Ovary (tissue), 9 donors: Measurements from ENCODE around the gene NHS. TPM values are rescaled to one million over a fixed set of nuclear protein-coding genes. Genes with fewer than 3 reads are reported as not detected.

ENCODE experiments used
- DNase-seq, 5 donors: peaks; one replicate each; pipeline ENCODE4 v3.0.0-alpha.2; 2019 to 2020
- H3K27ac ChIP-seq, 2 donors: fragments of 200-600 bp; one replicate each; pipeline versions ENCODE4 v1.5.1 to v1.8.0; 2019 to 2022
- H3K27me3 ChIP-seq: fragments of 200-600 bp; one replicate; pipeline ENCODE4 v1.8.0; 2022
- H3K36me3 ChIP-seq: fragments of 200-600 bp; sonication (generic); one replicate; pipeline ENCODE4 v1.5.1; 2019
- H3K4me1 ChIP-seq: one replicate; pipeline ENCODE4 v1.8.1; 2013; ENCODE audit warnings: mild to moderate bottlenecking, moderate library complexity; ENCODE audit not compliant: insufficient read depth
- H3K4me3 ChIP-seq: fragments of 200-600 bp; sonication (generic); one replicate; pipeline ENCODE4 v1.5.1; 2017
- H3K9me3 ChIP-seq, 2 donors: fragments of 200-600 bp in 1 of 2; sonication (generic) in 1 of 2; one replicate each; pipeline versions ENCODE4 v1.5.1 to v1.8.1; 2013 to 2019; ENCODE audit warnings: mild to moderate bottlenecking in 1 of 2, moderate library complexity in 1 of 2
- CTCF ChIP-seq, 3 donors: fragments of 450-650 bp in 2 of 3; fragments of 200-600 bp in 1 of 3; IDR thresholded peaks; one replicate each; pipeline versions ENCODE4 v1.5.1 to v1.8.0; 2016 to 2022; ENCODE audit warnings: antibody characterized with exemption in 3 of 3, mild to moderate bottlenecking in 1 of 3
- EP300 ChIP-seq: sonication (generic); formaldehyde crosslinking; IDR thresholded peaks from one replicate; pipeline ENCODE4 v1.6.1; 2017; ENCODE audit warnings: antibody characterized with exemption
- POLR2A ChIP-seq: fragments of 450-650 bp; IDR thresholded peaks from one replicate; pipeline ENCODE4 v1.6.1; 2017; ENCODE audit warnings: antibody characterized with exemption, mild to moderate bottlenecking, moderate library complexity
- WGBS, 3 donors: extraction: QIAGEN DNeasy Blood & Tissue Kit in 1 of 3; methylation state at CpG; one replicate each; pipeline versions ENCODE4 v1.1.5 to v1.1.7; 2013 to 2017; 5-methylcytosine and 5-hydroxymethylcytosine counted together
- intact Hi-C, 4 donors: fragments of 100-400 bp; cut with DNase I; formaldehyde crosslinking; loops; one replicate each; pipeline versions ENCODE4 v1.11.0 to v1.15.1; 2022 to 2023
- polyA plus RNA-seq, 2 donors: library from polyadenylated mRNA; stranded (reverse); fragments of 200-250 nt in 1 of 2; fragments of 350-450 nt in 1 of 2; fragmentation: Illumina TruSeq in 1 of 2; extraction: RNeasy Lipid Tissue Mini Kit (QIAGEN cat#74804) in 1 of 2; gene quantifications; one replicate each; pipeline ENCODE4 v1.2.3, GENCODE V29; 2013 to 2014
- total RNA-seq, 7 donors: library from RNA; depleted of rRNA in 2 of 7; stranded (reverse); fragments of >200 nt in 2 of 7; fragmentation: NEBNext Ultra II Directional in 3 of 7; extraction: Animal tissue kit (Norgen Biotek cat#: 25700) in 3 of 7; gene quantifications; one replicate each; pipeline versions ENCODE4 v1.1.0 to v1.2.4, GENCODE V29; 2016 to 2023
- donor health status: DM: no; HTN: no; CAD: no; lungs with moderate emphysema.
- donor health status: DM: no; HTN: no; CAD: no.
- donor health status: Bipolar disorder and iron deficiency.
- donor health status: DM: yes; HTN: yes; CAD: no.
- donor health status: DM: no; HTN: no; CAD: no.
- donor health status: DM: yes; HTN: yes; CAD: no.

The NHS gene
- total and polyA plus RNA-seq, 9 donors, result 2.3 to 9.5 (median 6.7) TPM

DNA sequence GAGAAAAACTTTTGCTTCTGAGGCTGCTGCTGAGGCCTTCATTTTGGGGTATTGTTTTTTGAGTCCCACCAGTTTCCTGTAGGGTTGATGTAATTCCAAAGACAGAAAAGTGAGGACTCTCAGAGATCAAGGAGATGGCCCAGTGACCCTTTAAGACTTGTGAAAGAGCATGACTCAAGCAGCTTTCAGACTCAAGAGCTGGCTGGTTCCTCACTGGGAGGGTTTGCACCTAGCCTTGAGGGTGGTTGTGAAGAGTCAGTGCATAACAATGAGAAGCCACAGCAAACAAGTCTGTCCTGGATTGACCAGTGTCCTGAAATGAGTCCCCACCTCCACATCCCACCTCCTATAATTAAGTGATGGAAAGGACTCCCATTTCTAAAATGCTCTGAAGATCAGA is 89.2 kb downstream of the NHS start:
- H3K36me3 ChIP-seq, result no peaks in the 10 kb centered on the region
- H3K4me3 ChIP-seq, result no peak overlapping the region
- H3K9me3 ChIP-seq, result no peaks in the 10 kb centered on the region
- no peaks in the 10 kb centered on the region for H3K27me3 ChIP-seq
- TF ChIP-seq POLR2A (no peak), EP300 (no peak), CTCF (IDR thresholded peaks at IDR 0.05) (no peak)
- intact Hi-C loops, result no loop called here
- DNase-seq, result no peak
- H3K27ac ChIP-seq, result no peak overlapping the region
- peaks cover under 1% of the 10 kb centered on the region for H3K4me1 ChIP-seq

GRCh38 chrX:17465201-17465600 is 90.2 kb downstream of the NHS start:
- WGBS, 3 donors, result 73 to 90% (median 81%) methylated on average over 2 of the region's 2 CpGs
- H3K27ac ChIP-seq, result no peak overlapping the region
- TF ChIP-seq POLR2A (no peak), EP300 (no peak), CTCF (IDR thresholded peaks at IDR 0.05) (no peak)

DNA sequence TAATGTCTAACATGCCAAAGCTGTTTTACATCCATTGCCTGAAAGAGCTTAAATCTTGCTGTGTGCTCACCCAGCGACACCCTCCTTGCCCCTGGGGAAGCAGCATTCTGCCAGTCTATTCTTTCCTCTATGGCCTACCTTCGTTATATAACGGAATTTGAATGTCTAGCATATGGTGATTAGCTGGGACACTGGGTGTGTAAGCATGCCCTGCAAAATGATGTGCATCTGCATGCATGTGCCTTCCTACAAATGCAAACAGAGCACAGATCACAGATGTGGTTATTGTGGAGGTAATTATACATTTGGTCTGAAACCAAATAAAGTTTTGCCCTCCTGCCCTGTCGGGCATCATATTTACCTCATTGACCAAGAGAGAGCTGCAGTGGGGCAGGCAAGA is 90.8 kb downstream of the NHS start:
- Histone ChIP-seq H3K36me3 (no peaks in the 10 kb centered on the region), H3K27ac (no peak overlapping the region), H3K4me1 (no peaks in the 10 kb centered on the region), H3K9me3 (no peaks in the 10 kb centered on the region), H3K4me3 (no peak overlapping the region), H3K27me3 (no peaks in the 10 kb centered on the region)
- DNase-seq, result no peak
- TF ChIP-seq CTCF (IDR thresholded peaks at IDR 0.05), result no peak
- TF ChIP-seq POLR2A, result no peak
- no peak for TF ChIP-seq EP300
- WGBS, 3 donors, result 75 to 86% (median 84%) methylated on average over 4 of the region's 4 CpGs
- intact Hi-C loops, result no loop called here

More at GRCh38 chrX:17465201-17465600, 90.2 kb downstream of the NHS start:
- Histone ChIP-seq H3K9me3 (no peaks in the 10 kb centered on the region), H3K4me1 (no peaks in the 10 kb centered on the region), H3K27me3 (no peaks in the 10 kb centered on the region), H3K4me3 (no peak overlapping the region), H3K36me3 (no peaks in the 10 kb centered on the region)
- no peak for DNase-seq
- intact Hi-C loops, result no loop called here

GRCh38 chrX:17470136-17470535 is 95.1 kb downstream of the NHS start:
- Histone ChIP-seq H3K36me3 (no peaks in the 10 kb centered on the region), H3K9me3 (no peaks in the 10 kb centered on the region), H3K4me3 (no peak overlapping the region), H3K27ac (no peak overlapping the region), H3K27me3 (no peaks in the 10 kb centered on the region), H3K4me1 (no peaks in the 10 kb centered on the region)
- 77 to 78% (median 78%) methylated on average over 6 of the region's 6 CpGs for WGBS, 3 donors
- TF ChIP-seq POLR2A (no peak), CTCF (IDR thresholded peaks at IDR 0.05) (no peak), EP300 (no peak)
- DNase-seq, result no peak
- intact Hi-C loops, result no loop called here

- Histone ChIP-seq H3K4me3 (no peak overlapping the region), H3K27ac (no peak overlapping the region), H3K36me3 (no peaks in the 10 kb centered on the region), H3K9me3 (no peaks in the 10 kb centered on the region), H3K4me1 (no peaks in the 10 kb centered on the region), H3K27me3 (no peaks in the 10 kb centered on the region)
- intact Hi-C loops, result no loop called here
- DNase-seq, result no peak
- no peak for TF ChIP-seq EP300
- no peak for TF ChIP-seq POLR2A
- TF ChIP-seq CTCF (IDR thresholded peaks at IDR 0.05), result no peak
- 47 to 70% (median 64%) methylated on average over 2 of the region's 2 CpGs for WGBS, 3 donors
Observed at GRCh38 chrX:17471121-17471520, 96.1 kb downstream of the NHS start.
